Stimulated activated naive CD4-positive, alpha-beta T cell treated with Interleukin-2 at 50 U/mL for 16 hours (primary cell): ENCODE measurements around the gene KCTD15.

ENCODE experiments used
- DNase-seq: peaks from one replicate; lab custom pipeline; 2025; lab: John Stamatoyannopoulos, UW

The KCTD15 gene

GRCh38 chr19:33796164-33796875 is at the start of gene KCTD15:
Gene KCTD15, plus strand, starts transcription at chr19:33796870. Its CDS starts 3,585 bp downstream, at chr19:33800455.
- peak; percentile 58 for DNase-seq

- DNase-seq: no peak
Observed at GRCh38 chr19:33747273-33747672, 49.4 kb upstream of the KCTD15 start.

- no peak for DNase-seq
Observed at GRCh38 chr19:33748231-33748630, 48.4 kb upstream of the KCTD15 start.

GRCh38 chr19:33749016-33749415 is 47.7 kb upstream of the KCTD15 start:
- no peak for DNase-seq

- DNase-seq: no peak
Observed at GRCh38 chr19:33749619-33750175, 47.0 kb upstream of the KCTD15 start.

GRCh38 chr19:33750587-33751435 is 45.9 kb upstream of the KCTD15 start:
- no peak for DNase-seq

- no peak for DNase-seq
Observed at GRCh38 chr19:33751436-33751770, 45.3 kb upstream of the KCTD15 start.

GRCh38 chr19:33752018-33752800 is 44.5 kb upstream of the KCTD15 start:
- DNase-seq: no peak

GRCh38 chr19:33752945-33753344 is 43.7 kb upstream of the KCTD15 start:
- no peak for DNase-seq

GRCh38 chr19:33754361-33754760 is 42.3 kb upstream of the KCTD15 start:
- no peak for DNase-seq

- DNase-seq: no peak
Observed at GRCh38 chr19:33755099-33756035, 41.3 kb upstream of the KCTD15 start.

GRCh38 chr19:33756177-33756576 is 40.5 kb upstream of the KCTD15 start:
- DNase-seq: no peak

GRCh38 chr19:33758541-33759013 is 38.1 kb upstream of the KCTD15 start:
- no peak for DNase-seq

GRCh38 chr19:33759356-33759755 is 37.3 kb upstream of the KCTD15 start:
- DNase-seq: no peak

GRCh38 chr19:33763633-33764371 is 32.9 kb upstream of the KCTD15 start:
- DNase-seq: no peak

- DNase-seq: no peak
Observed at GRCh38 chr19:33766623-33767022, 30.0 kb upstream of the KCTD15 start.

GRCh38 chr19:33767898-33768413 is 28.7 kb upstream of the KCTD15 start:
- DNase-seq: no peak

GRCh38 chr19:33769208-33769607 is 27.5 kb upstream of the KCTD15 start:
- no peak for DNase-seq

GRCh38 chr19:33770107-33770506 is 26.6 kb upstream of the KCTD15 start:
- no peak for DNase-seq
